Measurements from ENCODE around the gene NSG2.

- TF ChIP-seq CTCF (IDR thresholded peaks at IDR 0.05) = no peak
- TF ChIP-seq EZH2 (IDR thresholded peaks at IDR 0.05; ENCODE audit: borderline replicate concordance, insufficient read depth, low read depth, low read length, poor library complexity, severe bottlenecking) = no peak
Observed at GRCh38 chr5:174139623-174140022, 94.1 kb downstream of the NSG2 start.

Measured in B cell (primary cell).